Fibroblast of villous mesenchyme (primary cell): ENCODE data around the gene ABI3BP. TPM values are rescaled to one million over a fixed set of nuclear protein-coding genes. Genes with fewer than 3 reads are reported as not detected.

Experiments used
- DNase-seq: peaks from one replicate; pipeline ENCODE4 v3.0.0-alpha.2; 2010; ENCODE audit warnings: low read depth
- H3K4me3 ChIP-seq: 2 replicates; pipeline ENCODE4 v1.5.1; 2011; ENCODE audit warnings: low read depth, mild to moderate bottlenecking, low read length
- total RNA-seq: library from RNA; depleted of rRNA; stranded (reverse); fragments of >200 nt; gene quantifications from 2 replicates; pipeline ENCODE4 v1.2.3, GENCODE V29; 2012
- TF ChIP-seq, protein P1 (sequence below): IDR thresholded peaks from 2 replicates; pipeline ENCODE4 v1.5.1; 2012; ENCODE audit warnings: low read depth, mild to moderate bottlenecking, low read length; ENCODE audit not compliant: insufficient read depth

ABI3BP gene
- total RNA-seq, 1 donor, result 7.8 TPM

DNA sequence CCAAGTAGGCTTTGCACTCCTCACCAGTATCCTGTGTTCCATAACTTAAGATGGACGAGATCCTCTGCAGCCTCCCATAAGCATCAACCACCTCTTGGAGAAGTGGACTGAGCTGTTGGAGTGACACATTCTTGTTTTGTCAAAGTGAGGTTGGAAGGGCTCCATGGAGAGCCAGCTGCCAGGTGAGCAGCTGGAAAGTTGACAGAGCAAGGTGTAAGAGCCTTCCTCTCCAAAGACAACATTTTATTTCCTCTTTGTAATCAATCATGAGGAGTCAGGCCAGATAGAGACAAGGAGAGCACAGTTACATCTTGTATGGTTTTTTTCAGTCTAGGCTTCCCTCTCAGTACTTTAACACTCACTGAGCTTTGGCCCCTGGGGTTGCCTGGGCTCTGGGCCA, 5.1 kb downstream of the ABI3BP start:
- no peak overlapping the region for H3K4me3 ChIP-seq
- TF ChIP-seq, protein P1, sequence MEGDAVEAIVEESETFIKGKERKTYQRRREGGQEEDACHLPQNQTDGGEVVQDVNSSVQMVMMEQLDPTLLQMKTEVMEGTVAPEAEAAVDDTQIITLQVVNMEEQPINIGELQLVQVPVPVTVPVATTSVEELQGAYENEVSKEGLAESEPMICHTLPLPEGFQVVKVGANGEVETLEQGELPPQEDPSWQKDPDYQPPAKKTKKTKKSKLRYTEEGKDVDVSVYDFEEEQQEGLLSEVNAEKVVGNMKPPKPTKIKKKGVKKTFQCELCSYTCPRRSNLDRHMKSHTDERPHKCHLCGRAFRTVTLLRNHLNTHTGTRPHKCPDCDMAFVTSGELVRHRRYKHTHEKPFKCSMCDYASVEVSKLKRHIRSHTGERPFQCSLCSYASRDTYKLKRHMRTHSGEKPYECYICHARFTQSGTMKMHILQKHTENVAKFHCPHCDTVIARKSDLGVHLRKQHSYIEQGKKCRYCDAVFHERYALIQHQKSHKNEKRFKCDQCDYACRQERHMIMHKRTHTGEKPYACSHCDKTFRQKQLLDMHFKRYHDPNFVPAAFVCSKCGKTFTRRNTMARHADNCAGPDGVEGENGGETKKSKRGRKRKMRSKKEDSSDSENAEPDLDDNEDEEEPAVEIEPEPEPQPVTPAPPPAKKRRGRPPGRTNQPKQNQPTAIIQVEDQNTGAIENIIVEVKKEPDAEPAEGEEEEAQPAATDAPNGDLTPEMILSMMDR, result no peak
- DNase-seq, result no peak

DNA sequence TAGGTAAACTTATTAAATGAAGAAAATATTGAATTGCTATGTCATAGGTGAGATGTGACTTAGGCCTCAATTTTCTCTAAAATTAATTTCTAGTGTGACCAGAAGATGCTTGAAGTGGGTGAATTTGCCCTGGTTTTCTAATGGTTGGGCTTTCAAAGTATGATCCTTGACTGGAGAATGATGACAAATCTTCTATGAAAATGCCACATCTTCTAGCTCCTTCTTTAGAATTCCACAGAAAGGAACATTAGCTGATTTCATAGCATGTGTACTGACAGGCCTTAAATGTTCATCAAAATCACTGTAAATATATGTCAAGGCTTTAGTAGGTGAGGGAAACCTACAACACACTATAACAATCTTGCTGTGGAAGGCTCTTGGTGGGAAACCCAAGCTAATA, 8.9 kb downstream of the ABI3BP start:
- TF ChIP-seq, protein P1, result no peak
- H3K4me3 ChIP-seq, result no peak overlapping the region
- no peak for DNase-seq

DNA sequence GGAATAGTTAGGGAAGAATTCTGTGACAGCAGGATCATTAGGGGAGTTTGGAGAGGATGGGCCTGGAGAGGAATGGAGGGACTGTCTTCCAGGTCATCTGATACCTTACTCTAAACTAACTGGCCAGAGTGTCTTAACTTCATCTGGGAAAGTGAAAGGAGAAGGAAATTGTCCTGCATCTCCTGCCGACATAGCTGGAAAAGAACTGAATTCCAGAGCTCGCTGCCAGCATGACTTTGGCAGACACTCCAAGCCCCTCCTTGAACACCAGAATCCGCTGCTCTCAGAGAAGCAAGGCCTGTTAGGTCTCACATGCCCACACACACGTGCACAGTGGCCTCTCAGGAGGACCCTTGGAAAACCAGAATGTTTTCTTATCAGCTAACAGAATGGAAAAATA, 10.5 kb downstream of the ABI3BP start:
- DNase-seq, result peak; percentile 26
- TF ChIP-seq, protein P1, result no peak
- no peak overlapping the region for H3K4me3 ChIP-seq

DNA sequence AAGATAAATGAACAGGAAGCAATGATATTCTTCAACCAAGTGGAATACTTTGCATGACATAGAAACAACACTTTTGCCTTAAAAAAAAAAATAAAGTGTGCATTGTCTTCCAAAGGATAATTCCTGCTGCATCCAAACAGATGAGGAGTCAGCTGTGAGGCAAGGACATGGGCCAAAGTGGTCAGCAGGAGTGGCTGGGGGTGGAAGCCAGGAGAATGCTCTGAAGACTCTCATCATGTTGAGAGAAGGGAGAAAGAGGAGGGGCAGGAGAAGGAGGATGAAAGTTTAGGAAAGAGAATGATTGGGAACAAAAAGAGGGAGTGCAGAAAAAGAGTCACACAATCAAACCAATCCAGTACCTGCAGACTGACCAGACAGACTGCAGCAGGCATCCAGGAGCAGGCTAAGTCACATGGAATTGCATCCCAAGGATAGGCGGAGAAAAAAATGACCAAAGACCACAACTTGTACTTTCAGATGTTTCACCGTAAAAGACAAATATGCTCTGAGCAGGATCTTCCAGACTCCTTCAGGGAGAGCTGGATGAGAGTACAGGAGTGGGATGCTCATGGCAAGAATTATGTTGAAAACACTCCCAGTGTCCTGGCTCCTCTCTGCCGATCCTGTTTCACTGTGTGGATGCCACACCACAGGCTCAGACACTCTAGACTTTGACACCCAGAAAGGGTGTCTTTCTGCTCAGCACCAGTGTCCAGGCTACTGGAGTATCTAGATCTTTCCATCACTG, 11.9 kb downstream of the ABI3BP start:
- no peak overlapping the region for H3K4me3 ChIP-seq
- DNase-seq, result no peak
- TF ChIP-seq, protein P1, result no peak

DNA sequence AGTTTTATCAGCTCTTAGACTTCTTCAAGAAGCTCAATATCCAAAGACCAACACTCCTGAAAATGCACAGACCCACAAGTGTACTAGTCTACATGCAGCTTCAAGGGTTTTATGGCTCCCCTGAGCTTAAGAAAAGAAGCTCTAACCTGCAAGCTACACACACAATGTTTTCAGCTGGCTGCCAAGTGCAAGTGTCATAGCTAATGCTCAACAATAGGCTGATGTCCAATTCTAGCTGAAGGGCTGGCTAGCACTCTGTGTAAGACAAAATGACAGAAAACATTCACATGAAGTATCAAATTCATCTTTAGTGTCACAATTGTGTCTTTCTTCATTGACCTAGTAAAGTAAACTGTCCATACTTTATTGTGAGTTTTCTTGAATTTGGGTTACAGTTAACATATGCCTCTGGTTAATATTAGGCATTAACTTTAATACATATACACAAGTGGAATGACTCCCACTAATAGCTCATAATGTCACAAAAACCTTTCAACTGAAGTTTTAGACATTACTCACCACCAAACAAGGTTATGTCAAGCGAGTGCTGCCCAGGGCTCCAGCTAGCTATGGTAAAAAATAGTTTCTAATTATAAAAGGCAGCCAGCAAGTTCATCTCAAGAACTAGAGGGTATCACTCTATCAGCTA, 15.1 kb downstream of the ABI3BP start:
- TF ChIP-seq, protein P1, result no peak
- H3K4me3 ChIP-seq, result no peak overlapping the region
- peak; percentile 48 for DNase-seq

DNA sequence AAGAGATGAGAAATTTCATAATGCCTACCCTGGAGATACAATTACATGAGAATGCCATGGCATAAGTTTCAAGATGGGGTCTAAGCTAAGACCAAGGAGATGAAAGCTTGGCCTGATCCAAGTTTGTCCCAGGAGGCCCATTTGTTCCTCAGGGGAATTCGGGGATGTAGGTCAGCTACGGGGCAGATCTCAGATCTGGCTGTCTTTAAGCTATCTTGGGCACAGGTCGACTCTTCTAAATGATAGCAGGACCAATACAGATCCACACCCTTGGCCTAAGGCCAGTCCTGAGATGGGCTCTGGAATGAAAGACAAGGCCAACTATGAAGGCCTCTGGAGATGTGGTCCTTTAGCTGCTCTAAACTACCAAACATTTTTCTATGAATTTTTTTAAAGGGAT, 16.6 kb downstream of the ABI3BP start:
- no peak overlapping the region for H3K4me3 ChIP-seq
- no peak for DNase-seq
- TF ChIP-seq, protein P1, result no peak
